Left lung (tissue), 10 donors: Measurements from ENCODE around the gene CD14. TPM values are rescaled to one million over a fixed set of nuclear protein-coding genes. Genes with fewer than 3 reads are reported as not detected.
"Not testable (repeated sequence)": the region's sequence is repeated elsewhere in the genome, so short reads cannot be mapped to it uniquely, and the experiment has no call there.

ENCODE experiments used
- ATAC-seq: fragments of 200-7000 bp; cut with Tn5 transposase; one replicate; pipeline ENCODE4 v1.9.1; 2020; ENCODE audit warnings: moderate library complexity
- DNase-seq, 4 donors: peaks; one replicate each; pipeline ENCODE4 v3.0.0-alpha.2; 2013 to 2020
- H3K27ac ChIP-seq, 2 donors: fragments of 200-600 bp; sonication (generic) in 1 of 2; one replicate each; pipeline versions ENCODE4 v1.5.0 to v1.8.0; 2020 to 2021
- H3K27me3 ChIP-seq, 2 donors: fragments of 200-600 bp; sonication (generic) in 1 of 2; one replicate each; pipeline versions ENCODE4 v1.5.0 to v1.8.0; 2020 to 2021
- H3K36me3 ChIP-seq, 2 donors: fragments of 200-600 bp; sonication (generic) in 1 of 2; one replicate each; pipeline versions ENCODE4 v1.5.0 to v1.8.0; 2020 to 2021
- H3K4me1 ChIP-seq, 2 donors: fragments of 200-600 bp; one replicate each; pipeline ENCODE4 v1.8.0; 2021
- H3K4me3 ChIP-seq, 2 donors: fragments of 200-600 bp; sonication (generic) in 1 of 2; one replicate each; pipeline versions ENCODE4 v1.5.0 to v1.8.0; 2020 to 2021; ENCODE audit warnings: mild to moderate bottlenecking in 1 of 2
- H3K9me3 ChIP-seq, 2 donors: fragments of 200-600 bp; sonication (generic) in 1 of 2; one replicate each; pipeline versions ENCODE4 v1.5.0 to v1.8.0; 2020 to 2021
- intact Hi-C, 2 donors: fragments of 100-400 bp; cut with DNase I; formaldehyde crosslinking; loops; one replicate each; pipeline versions ENCODE4 v1.11.2 to v1.14.2; 2022
- polyA plus RNA-seq, 6 donors: library from polyadenylated mRNA; unstranded; fragments of 120-200 nt; gene quantifications; one replicate each; pipeline ENCODE4 v1.2.1, GENCODE V29; 2013; ENCODE audit not compliant: insufficient read length in 6 of 6
- total RNA-seq, 2 donors: library from RNA; stranded (reverse); fragmentation: NEBNext Ultra II Directional; extraction: Animal tissue kit (Norgen Biotek cat#: 25700); gene quantifications; one replicate each; pipeline ENCODE4 v1.2.1, GENCODE V29; 2021
- TF ChIP-seq, protein P1 (sequence below), 2 donors: fragments of 200-600 bp; sonication (generic) in 1 of 2; IDR thresholded peaks; one replicate each; pipeline versions ENCODE4 v1.5.0 to v1.8.0; 2021; ENCODE audit warnings: antibody characterized with exemption in 2 of 2
- donor health status: DM: no; HTN: yes; CAD: no.
- donor health status: DM: no; HTN: no; CAD: no.

CD14 gene
- total and polyA plus RNA-seq, 8 donors = 11.1 to 252 (median 19.9) TPM

DNA sequence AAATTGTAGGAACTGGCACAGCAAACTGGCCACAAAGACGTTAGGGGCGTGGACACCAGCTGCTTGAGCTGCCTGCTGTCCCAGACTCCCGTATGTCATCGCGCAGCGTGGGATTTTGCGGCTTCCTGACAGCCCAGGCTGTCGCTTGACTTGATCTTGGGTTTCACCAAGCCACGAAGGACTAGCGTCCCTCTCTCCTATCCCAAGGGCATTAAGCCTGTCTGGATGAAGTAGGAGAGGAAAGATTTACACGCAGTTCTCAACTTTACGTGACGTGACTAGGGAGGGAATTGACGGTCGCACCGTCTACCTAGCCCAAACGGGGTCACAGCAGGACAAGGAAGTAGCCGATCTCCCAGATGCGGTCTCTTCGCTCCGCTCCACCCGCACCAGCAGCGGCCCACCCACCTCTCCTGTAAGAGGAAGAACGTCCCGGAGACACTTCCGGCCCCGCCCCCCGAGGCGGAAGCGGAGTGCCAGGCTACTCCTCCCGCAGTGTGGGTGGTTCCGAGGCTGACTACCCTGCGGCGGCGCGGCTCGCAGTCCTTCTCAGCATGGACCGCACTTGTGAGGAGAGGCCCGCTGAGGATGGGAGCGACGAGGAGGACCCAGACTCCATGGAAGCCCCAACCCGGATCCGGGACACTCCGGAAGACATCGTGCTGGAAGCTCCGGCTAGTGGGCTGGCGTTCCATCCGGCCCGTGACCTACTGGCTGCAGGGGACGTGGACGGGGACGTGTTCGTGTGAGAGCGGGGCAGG lies 31.6 kb upstream of the CD14 start, which contains the start of gene WDR55:
Gene WDR55 (plus strand): TSS at position 546 of the 761 bp plus-strand sequence. CDS start 9 bp downstream, at position 555.
- no peaks in the 10 kb centered on the region for H3K27me3 ChIP-seq
- ATAC-seq (peak; percentile 99), DNase-seq (peak; percentile 94 to 100 (median 96))
- peak within 1 kb of the TSS; percentile 71 to 87 for H3K4me3 ChIP-seq
- peak within 1 kb of the TSS; percentile 93 to 98 for H3K27ac ChIP-seq
- H3K4me1 ChIP-seq = peaks cover 15 to 31% of the 10 kb centered on the region in 2 donors
- TF ChIP-seq, protein P1, sequence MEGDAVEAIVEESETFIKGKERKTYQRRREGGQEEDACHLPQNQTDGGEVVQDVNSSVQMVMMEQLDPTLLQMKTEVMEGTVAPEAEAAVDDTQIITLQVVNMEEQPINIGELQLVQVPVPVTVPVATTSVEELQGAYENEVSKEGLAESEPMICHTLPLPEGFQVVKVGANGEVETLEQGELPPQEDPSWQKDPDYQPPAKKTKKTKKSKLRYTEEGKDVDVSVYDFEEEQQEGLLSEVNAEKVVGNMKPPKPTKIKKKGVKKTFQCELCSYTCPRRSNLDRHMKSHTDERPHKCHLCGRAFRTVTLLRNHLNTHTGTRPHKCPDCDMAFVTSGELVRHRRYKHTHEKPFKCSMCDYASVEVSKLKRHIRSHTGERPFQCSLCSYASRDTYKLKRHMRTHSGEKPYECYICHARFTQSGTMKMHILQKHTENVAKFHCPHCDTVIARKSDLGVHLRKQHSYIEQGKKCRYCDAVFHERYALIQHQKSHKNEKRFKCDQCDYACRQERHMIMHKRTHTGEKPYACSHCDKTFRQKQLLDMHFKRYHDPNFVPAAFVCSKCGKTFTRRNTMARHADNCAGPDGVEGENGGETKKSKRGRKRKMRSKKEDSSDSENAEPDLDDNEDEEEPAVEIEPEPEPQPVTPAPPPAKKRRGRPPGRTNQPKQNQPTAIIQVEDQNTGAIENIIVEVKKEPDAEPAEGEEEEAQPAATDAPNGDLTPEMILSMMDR (IDR thresholded peaks at IDR 0.05) = no peak
- intact Hi-C loops = no loop called here
- no peaks in the 10 kb centered on the region for H3K9me3 ChIP-seq
- peaks cover 0 to 55% of the 10 kb centered on the region in 2 donors for H3K36me3 ChIP-seq

DNA sequence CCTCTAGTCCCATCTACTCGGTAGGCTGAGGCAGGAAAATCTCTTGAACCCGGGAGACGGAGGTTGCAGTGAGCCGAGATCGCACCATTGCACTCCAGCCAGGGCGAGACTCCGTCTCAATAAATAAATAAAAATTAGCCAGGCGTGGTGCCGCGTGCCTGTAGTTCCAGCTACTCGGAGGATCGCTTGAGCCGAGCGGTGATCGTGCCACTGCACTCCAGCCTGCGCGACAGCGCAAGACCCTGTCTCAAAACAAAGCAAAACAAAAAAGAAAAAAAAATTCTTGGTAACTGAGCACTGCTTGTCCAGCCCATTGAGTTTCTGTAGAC lies 31.0 kb upstream of the CD14 start:
- Histone ChIP-seq H3K27ac (peak overlapping the region; percentile 93 to 98), H3K36me3 (peaks cover 0 to 55% of the 10 kb centered on the region in 2 donors), H3K9me3 (no peaks in the 10 kb centered on the region), H3K4me1 (peaks cover 15 to 31% of the 10 kb centered on the region in 2 donors), H3K4me3 (peak overlapping the region; percentile 71 to 87), H3K27me3 (no peaks in the 10 kb centered on the region)
- DNase-seq (no peak), ATAC-seq (peak; percentile 32)
- TF ChIP-seq, protein P1 (IDR thresholded peaks at IDR 0.05) = no peak
- intact Hi-C loops = no loop called here

DNA sequence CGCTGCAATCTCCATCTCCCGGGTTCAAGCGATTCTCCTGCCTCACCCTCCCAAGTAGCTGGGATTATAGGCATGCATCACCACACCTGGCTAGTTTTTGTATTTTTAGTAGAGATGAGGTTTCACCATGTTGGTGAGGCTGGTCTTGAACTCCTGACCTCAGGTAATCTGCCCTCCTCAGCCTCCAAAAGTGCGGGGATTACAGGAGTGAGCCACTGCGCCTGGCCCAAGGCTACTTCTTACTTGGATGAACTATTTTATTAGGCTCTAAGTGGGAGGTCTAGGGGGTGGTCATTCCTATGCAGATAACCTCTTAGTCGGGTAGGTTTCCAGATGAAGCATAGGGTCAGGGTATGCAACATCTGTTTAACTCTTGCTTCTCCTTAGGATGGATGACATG lies 27.4 kb upstream of the CD14 start:
- intact Hi-C loops, H3K9me3 ChIP-seq, H3K4me1 ChIP-seq, H3K4me3 ChIP-seq, H3K27ac ChIP-seq, DNase-seq, H3K27me3 ChIP-seq, ATAC-seq: not testable (repeated sequence)
- H3K36me3 ChIP-seq = peaks cover 7 to 78% of the 10 kb centered on the region in 2 donors

DNA sequence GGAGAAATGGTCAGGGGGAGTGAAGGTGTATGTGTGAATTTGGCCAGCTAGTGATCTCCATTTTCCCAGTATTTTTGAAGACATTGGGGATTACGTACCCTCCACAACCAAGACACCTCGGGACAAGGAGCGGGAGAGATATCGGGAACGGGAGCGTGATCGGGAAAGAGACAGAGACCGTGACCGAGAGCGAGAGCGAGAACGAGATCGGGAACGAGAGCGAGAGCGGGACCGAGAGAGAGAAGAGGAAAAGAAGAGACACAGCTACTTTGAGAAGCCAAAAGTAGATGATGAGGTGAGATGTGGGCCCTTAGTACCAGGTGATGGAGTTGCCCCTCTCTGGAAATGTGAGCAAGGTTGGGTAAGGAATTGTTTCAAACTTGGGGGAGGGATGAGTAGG lies 25.9 kb upstream of the CD14 start:
- Histone ChIP-seq H3K27me3 (no peaks in the 10 kb centered on the region), H3K27ac (no peak overlapping the region), H3K4me1 (peaks cover 3 to 6% of the 10 kb centered on the region in 2 donors), H3K36me3 (peaks cover 7 to 93% of the 10 kb centered on the region in 2 donors), H3K4me3 (no peak overlapping the region), H3K9me3 (no peaks in the 10 kb centered on the region)
- intact Hi-C loops = no loop called here
- TF ChIP-seq, protein P1 (IDR thresholded peaks at IDR 0.05) = no peak
- no peak for DNase-seq
- no peak for ATAC-seq

DNA sequence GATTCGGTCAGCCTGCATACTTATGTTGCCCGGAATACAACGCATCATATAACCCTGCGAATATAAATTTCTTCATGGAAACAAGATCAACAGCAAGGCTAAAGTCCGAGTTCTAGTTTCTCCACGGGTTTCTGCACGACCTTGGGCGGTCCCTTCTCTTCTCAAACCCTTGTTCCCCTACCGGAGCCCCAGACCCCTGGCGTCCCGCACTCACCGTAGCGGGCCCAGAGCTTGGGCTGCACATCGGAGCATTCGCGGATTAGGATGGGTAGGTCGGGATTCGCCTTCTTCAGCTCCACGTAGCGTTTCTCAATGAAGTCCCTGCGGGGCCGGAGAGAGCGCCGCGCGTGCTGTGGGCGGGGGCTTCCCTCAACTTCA lies 14.1 kb upstream of the CD14 start:
- no peaks in the 10 kb centered on the region for H3K27me3 ChIP-seq
- no peaks in the 10 kb centered on the region for H3K9me3 ChIP-seq
- intact Hi-C loops = loop anchor here in 1 of 2 donors (10.0 kb wide), 1 partner anchor 272 kb away; no protein-coding TSS in a partner anchor
- peaks cover 6 to 28% of the 10 kb centered on the region in 2 donors for H3K4me1 ChIP-seq
- peak overlapping the region; percentile 53 to 84 for H3K27ac ChIP-seq
- ATAC-seq (peak; percentile 29), DNase-seq (no peak)
- TF ChIP-seq, protein P1 (IDR thresholded peaks at IDR 0.05) = no peak
- peak overlapping the region; percentile 78 to 82 for H3K4me3 ChIP-seq
- H3K36me3 ChIP-seq = peaks cover 0 to 69% of the 10 kb centered on the region in 2 donors
